ENCODE measurements around the gene TSPAN4. TPM values are rescaled to one million over a fixed set of nuclear protein-coding genes. Genes with fewer than 3 reads are reported as not detected.

Gene TSPAN4
- total RNA-seq, 1 donor from 2014 or later = 10.8 TPM

GRCh38 chr11:847876-848275, 5.2 kb downstream of the TSPAN4 start:
- intact Hi-C loops (cut with micrococcal nuclease) = loop anchor here (5.0 kb wide), 1 partner anchor 129 kb away; no protein-coding TSS in a partner anchor

GRCh38 chr11:848380-848931, 5.8 kb downstream of the TSPAN4 start:
- intact Hi-C loops (cut with micrococcal nuclease) = loop anchor here (5.0 kb wide), 1 partner anchor 129 kb away; no protein-coding TSS in a partner anchor

GRCh38 chr11:849104-849824, 6.6 kb downstream of the TSPAN4 start:
- intact Hi-C loops (cut with micrococcal nuclease) = loop anchor here (5.0 kb wide), 1 partner anchor 128 kb away; no protein-coding TSS in a partner anchor

GRCh38 chr11:849951-850774, 7.5 kb downstream of the TSPAN4 start:
- intact Hi-C loops (cut with micrococcal nuclease) = loop anchor here (5.0 kb wide), 1 partner anchor 127 kb away; no protein-coding TSS in a partner anchor

- intact Hi-C loops (cut with micrococcal nuclease) = no loop called here
These were observed 8.4 kb downstream of the TSPAN4 start for GRCh38 chr11:850775-851763.

- intact Hi-C loops (cut with micrococcal nuclease) = no loop called here
These were observed 10.1 kb downstream of the TSPAN4 start for GRCh38 chr11:852762-853161.

- intact Hi-C loops (cut with micrococcal nuclease) = no loop called here
These were observed 11.2 kb downstream of the TSPAN4 start for GRCh38 chr11:853682-854448.

GRCh38 chr11:854601-855329, 12.1 kb downstream of the TSPAN4 start:
- intact Hi-C loops (cut with micrococcal nuclease) = no loop called here

- intact Hi-C loops (cut with micrococcal nuclease) = no loop called here
These were observed 12.7 kb downstream of the TSPAN4 start for GRCh38 chr11:855330-855674.

GRCh38 chr11:855796-856195, 13.1 kb downstream of the TSPAN4 start:
- intact Hi-C loops (cut with micrococcal nuclease) = no loop called here

- intact Hi-C loops (cut with micrococcal nuclease) = no loop called here
These were observed 13.7 kb downstream of the TSPAN4 start for GRCh38 chr11:856397-856796.

GRCh38 chr11:858053-858761, 15.6 kb downstream of the TSPAN4 start:
- intact Hi-C loops (cut with micrococcal nuclease) = no loop called here

GRCh38 chr11:858762-859339, 16.2 kb downstream of the TSPAN4 start:
- intact Hi-C loops (cut with micrococcal nuclease) = no loop called here

- intact Hi-C loops (cut with micrococcal nuclease) = no loop called here
These were observed 16.9 kb downstream of the TSPAN4 start for GRCh38 chr11:859394-860131.

- intact Hi-C loops (cut with micrococcal nuclease) = no loop called here
These were observed 17.8 kb downstream of the TSPAN4 start for GRCh38 chr11:860234-861104.

- intact Hi-C loops (cut with micrococcal nuclease) = no loop called here
These were observed 18.4 kb downstream of the TSPAN4 start for GRCh38 chr11:861105-861479.
